GM12878 (cell line): ENCODE measurements around the gene PRRX1. TPM values are rescaled to one million over a fixed set of nuclear protein-coding genes. Genes with fewer than 3 reads are reported as not detected.

ENCODE experiments used
- ATAC-seq: fragments of 200-7000 bp; cut with Tn5 transposase; 3 replicates; pipeline ENCODE4 v1.9.1; 2020; ENCODE audit warnings: mild to moderate bottlenecking, moderate library complexity
- BruUV-seq: library from RNA; stranded (reverse); fragments of 400-500 nt; replicated peaks from 2 replicates; lab custom pipeline; 2021; lab: Mats Ljungman, UMichigan
- CTCF ChIA-PET: fragments of 300-600 bp; sonication (Branson Sonifier 250); formaldehyde crosslinking; extraction: SDS; loops from one replicate; lab custom pipeline; 2021; ENCODE audit warnings: inconsistent platforms; lab: Yijun Ruan, JAX
- POLR2A ChIA-PET: fragments of 350-600 bp; formaldehyde crosslinking; extraction: SDS; loops from one replicate; lab custom pipeline; 2021; ENCODE audit warnings: inconsistent platforms; lab: Charles Lee
- RAD21 ChIA-PET: fragments of 300-600 bp; sonication (Branson Sonifier 250); formaldehyde crosslinking; loops from one replicate; lab custom pipeline; 2023; ENCODE audit warnings: antibody characterized with exemption; ENCODE audit not compliant: unreplicated experiment; lab: Charles Lee
- SMC1A ChIA-PET: fragments of 300-600 bp; sonication (Branson Sonifier 250); formaldehyde crosslinking; loops from one replicate; lab custom pipeline; 2023; ENCODE audit not compliant: unreplicated experiment, uncharacterized antibody; lab: Charles Lee
- DNase-seq: peaks from one replicate; pipeline ENCODE4 v3.0.0-alpha.2; 2011; ENCODE audit warnings: low read depth, low spot score
- FAIRE-seq: peaks from 3 replicates; lab custom pipeline; 2011; peaks lifted over from hg19 to GRCh38; lab: Jason Lieb, UNC
- H2AFZ ChIP-seq: 2 replicates; pipeline ENCODE4 v1.6.0; 2011; ENCODE audit warnings: low read depth, low read length, control low read depth; ENCODE audit not compliant: control insufficient read depth
- H3K27ac ChIP-seq: 2 replicates; pipeline ENCODE4 v1.5.1; 2011; ENCODE audit warnings: control low read depth; ENCODE audit not compliant: control insufficient read depth, insufficient read depth
- H3K27me3 ChIP-seq, 2 experiments: replicated peaks in 1 of 2; 2 replicates each; pipeline versions ENCODE4 v1.6.0 to v1.6.1; 2011; ENCODE audit warnings: low read length in 1 of 2; ENCODE audit not compliant: control insufficient read depth in 2 of 2, insufficient read depth in 2 of 2
- H3K36me3 ChIP-seq, 2 experiments: 2 replicates each; pipeline ENCODE4 v1.5.1; 2011; ENCODE audit warnings: low read length in 1 of 2; ENCODE audit not compliant: control insufficient read depth in 2 of 2, insufficient read depth in 2 of 2
- H3K4me1 ChIP-seq: 2 replicates; pipeline ENCODE4 v1.6.1; 2011; ENCODE audit warnings: mild to moderate bottlenecking, low read length, moderate library complexity, mixed read lengths; ENCODE audit not compliant: control insufficient read depth, insufficient read depth
- H3K4me2 ChIP-seq: 2 replicates; pipeline ENCODE4 v1.6.0; 2011; ENCODE audit warnings: control low read depth; ENCODE audit not compliant: control insufficient read depth, insufficient read depth
- H3K4me3 ChIP-seq: fragments of 200-600 bp; sonication (generic); 2 replicates; pipeline ENCODE4 v1.5.1; 2016
- H3K79me2 ChIP-seq: 2 replicates; pipeline ENCODE4 v1.6.0; 2011; ENCODE audit warnings: low read length; ENCODE audit not compliant: control insufficient read depth, insufficient read depth
- H3K9ac ChIP-seq: 2 replicates; pipeline ENCODE4 v1.8.0; 2011; ENCODE audit warnings: low read length, control low read depth, mixed read lengths; ENCODE audit not compliant: control insufficient read depth, insufficient read depth
- H3K9me3 ChIP-seq: replicated peaks from 3 replicates; pipeline ENCODE4 v1.5.1; 2011; ENCODE audit warnings: mild to moderate bottlenecking, low read length; ENCODE audit not compliant: control insufficient read depth, insufficient read depth
- H4K20me1 ChIP-seq: 2 replicates; pipeline ENCODE4 v1.6.0; 2011; ENCODE audit not compliant: control insufficient read depth, insufficient read depth
- BHLHE40 ChIP-seq, 2 experiments: fragments of 450-650 bp in 1 of 2; IDR thresholded peaks; 2 replicates each; pipeline ENCODE4 v1.6.1; 2011 to 2017; ENCODE audit warnings: low read depth in 2 of 2, borderline replicate concordance in 1 of 2, improper control_type of control experiment in 1 of 2, low read length in 1 of 2, mild to moderate bottlenecking in 1 of 2
- CBX5 ChIP-seq: sonication (generic); IDR thresholded peaks from 2 replicates; pipeline ENCODE4 v1.6.1; 2016; ENCODE audit warnings: low read depth, moderate library complexity, mild to moderate bottlenecking, inconsistent platforms
- ZNF687 ChIP-seq: fragments of 450-650 bp; IDR thresholded peaks from 2 replicates; pipeline ENCODE4 v1.6.1; 2017; ENCODE audit warnings: mild to moderate bottlenecking, moderate library complexity
- in situ Hi-C: fragments of 300-500 bp; cut with MboI; formaldehyde crosslinking; loops from 9 replicates; pipeline ENCODE4 v1.14.3; 2018; ENCODE audit warnings: mixed read lengths
- intact Hi-C: fragments of 100-400 bp; cut with micrococcal nuclease; formaldehyde crosslinking; loops from one replicate; pipeline ENCODE4 v1.14.2; 2022; ENCODE audit not compliant: unreplicated experiment
- polyA plus RNA-seq, 11 experiments: library from polyadenylated mRNA; depleted of rRNA in 4 of 11; unstranded in 6 of 11; stranded (reverse) in 5 of 11; fragments of >200 nt; fragmentation: Nextera tagmentation in 4 of 11; fragmentation: Illumina TruSeq in 1 of 11; extraction: Ambion mirVana in 4 of 11; extraction: Trizol in 1 of 11; gene quantifications; 1 replicate in 1 of 11; 2 replicates in 10 of 11; pipeline versions ENCODE4 v1.2.1 to v1.2.3, GENCODE V29; 2011 to 2016; ENCODE audit warnings: inconsistent platforms in 2 of 11, missing spikeins in 2 of 11, low read depth in 1 of 11
- total RNA-seq, 4 experiments: library from RNA; depleted of rRNA in 3 of 4; stranded (reverse); fragments of >200 nt in 3 of 4; fragmentation: Illumina TruSeq in 1 of 4; extraction: Trizol in 1 of 4; gene quantifications; 2 replicates each; pipeline versions ENCODE4 v1.2.1 to v1.2.3, GENCODE V29; 2013 to 2021
- TF ChIP-seq, protein P1 (sequence below): IDR thresholded peaks from 2 replicates; pipeline ENCODE4 v1.6.1; 2012; ENCODE audit warnings: mild to moderate bottlenecking, low read depth, low read length
- TF ChIP-seq, protein P2 (sequence below): IDR thresholded peaks from 2 replicates; pipeline ENCODE4 v1.6.1; 2012; ENCODE audit warnings: low read depth, low read length, improper control_type of control experiment

The PRRX1 gene
- total and polyA plus RNA-seq, 10 of the 15 experiments (the other 5 are each of a cell fraction or from before 2014, with no cell fraction given), result 0.42 to 64.6 (median 1.5) TPM

GRCh38 chr1:170634824-170635410 is 29.0 kb upstream of the PRRX1 start (continued):
- TF ChIP-seq, protein P1, sequence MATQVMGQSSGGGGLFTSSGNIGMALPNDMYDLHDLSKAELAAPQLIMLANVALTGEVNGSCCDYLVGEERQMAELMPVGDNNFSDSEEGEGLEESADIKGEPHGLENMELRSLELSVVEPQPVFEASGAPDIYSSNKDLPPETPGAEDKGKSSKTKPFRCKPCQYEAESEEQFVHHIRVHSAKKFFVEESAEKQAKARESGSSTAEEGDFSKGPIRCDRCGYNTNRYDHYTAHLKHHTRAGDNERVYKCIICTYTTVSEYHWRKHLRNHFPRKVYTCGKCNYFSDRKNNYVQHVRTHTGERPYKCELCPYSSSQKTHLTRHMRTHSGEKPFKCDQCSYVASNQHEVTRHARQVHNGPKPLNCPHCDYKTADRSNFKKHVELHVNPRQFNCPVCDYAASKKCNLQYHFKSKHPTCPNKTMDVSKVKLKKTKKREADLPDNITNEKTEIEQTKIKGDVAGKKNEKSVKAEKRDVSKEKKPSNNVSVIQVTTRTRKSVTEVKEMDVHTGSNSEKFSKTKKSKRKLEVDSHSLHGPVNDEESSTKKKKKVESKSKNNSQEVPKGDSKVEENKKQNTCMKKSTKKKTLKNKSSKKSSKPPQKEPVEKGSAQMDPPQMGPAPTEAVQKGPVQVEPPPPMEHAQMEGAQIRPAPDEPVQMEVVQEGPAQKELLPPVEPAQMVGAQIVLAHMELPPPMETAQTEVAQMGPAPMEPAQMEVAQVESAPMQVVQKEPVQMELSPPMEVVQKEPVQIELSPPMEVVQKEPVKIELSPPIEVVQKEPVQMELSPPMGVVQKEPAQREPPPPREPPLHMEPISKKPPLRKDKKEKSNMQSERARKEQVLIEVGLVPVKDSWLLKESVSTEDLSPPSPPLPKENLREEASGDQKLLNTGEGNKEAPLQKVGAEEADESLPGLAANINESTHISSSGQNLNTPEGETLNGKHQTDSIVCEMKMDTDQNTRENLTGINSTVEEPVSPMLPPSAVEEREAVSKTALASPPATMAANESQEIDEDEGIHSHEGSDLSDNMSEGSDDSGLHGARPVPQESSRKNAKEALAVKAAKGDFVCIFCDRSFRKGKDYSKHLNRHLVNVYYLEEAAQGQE, result no peak
- no peak for TF ChIP-seq CBX5

GRCh38 chr1:170640581-170640980 is 23.4 kb upstream of the PRRX1 start:
- in situ Hi-C loops (no loop called here), intact Hi-C loops (no loop called here)
- TF ChIP-seq BHLHE40 (IDR thresholded peaks at IDR 0.05; ENCODE audit: borderline replicate concordance in 1 of 2, low read depth in 2 of 2, low read length in 1 of 2) (peak in 1 of 2 experiments; percentile 7; a peak in 1 of 4 replicates), ZNF687 (no peak)
- TF ChIP-seq, protein P2, sequence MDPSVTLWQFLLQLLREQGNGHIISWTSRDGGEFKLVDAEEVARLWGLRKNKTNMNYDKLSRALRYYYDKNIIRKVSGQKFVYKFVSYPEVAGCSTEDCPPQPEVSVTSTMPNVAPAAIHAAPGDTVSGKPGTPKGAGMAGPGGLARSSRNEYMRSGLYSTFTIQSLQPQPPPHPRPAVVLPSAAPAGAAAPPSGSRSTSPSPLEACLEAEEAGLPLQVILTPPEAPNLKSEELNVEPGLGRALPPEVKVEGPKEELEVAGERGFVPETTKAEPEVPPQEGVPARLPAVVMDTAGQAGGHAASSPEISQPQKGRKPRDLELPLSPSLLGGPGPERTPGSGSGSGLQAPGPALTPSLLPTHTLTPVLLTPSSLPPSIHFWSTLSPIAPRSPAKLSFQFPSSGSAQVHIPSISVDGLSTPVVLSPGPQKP, result no peak
- Histone ChIP-seq H3K27me3 (no peaks in the 10 kb centered on the region), H3K4me1 (no peaks in the 10 kb centered on the region), H2AFZ (no peak overlapping the region), H3K36me3 (no peaks in the 10 kb centered on the region), H3K27ac (no peak overlapping the region), H4K20me1 (no peaks in the 10 kb centered on the region), H3K9ac (no peak overlapping the region), H3K4me3 (no peak overlapping the region), H3K79me2 (no peaks in the 10 kb centered on the region), H3K9me3 (no peaks in the 10 kb centered on the region; the same call in 2 of the 3 replicates), H3K4me2 (no peak overlapping the region)
- RAD21 ChIA-PET, result interaction anchor here (1.3 to 2.5 kb wide), 7 partner anchors 11 to 46 kb away, joined by 3 to 19 read pairs (median 4); no protein-coding TSS in a partner anchor
- CTCF ChIA-PET, result interaction anchor here (0.6 to 2.8 kb wide), 6 partner anchors 8 to 481 kb away, joined by 3 to 9 read pairs (median 4); no protein-coding TSS in a partner anchor
- POLR2A ChIA-PET, result interaction anchor here (0.5 to 1.4 kb wide), 4 partner anchors 12 to 58 kb away, joined by 3 to 5 read pairs (median 4); no protein-coding TSS in a partner anchor
- BruUV-seq, result no TSS peak
- SMC1A ChIA-PET, result interaction anchor here (0.6 to 8.4 kb wide), 6 partner anchors 11 to 205 kb away, joined by 3 to 131 read pairs (median 9); no protein-coding TSS in a partner anchor
- FAIRE-seq, result no peak
- DNase-seq, result no peak
- ATAC-seq, result peak; percentile 49; the same call in 2 of the 3 replicates
